Suprapubic skin (tissue), 4 donors: ENCODE data around the gene CCDC85A. TPM values are rescaled to one million over a fixed set of nuclear protein-coding genes. Genes with fewer than 3 reads are reported as not detected.

Experiments
- DNase-seq, 2 donors: peaks; one replicate each; pipeline ENCODE4 v3.0.0-alpha.2; 2019; ENCODE audit warnings: low spot score in 2 of 2
- H3K27ac ChIP-seq: fragments of 200-600 bp; sonication (generic); one replicate; pipeline ENCODE4 v1.5.1; 2019
- H3K27me3 ChIP-seq: fragments of 200-600 bp; sonication (generic); one replicate; pipeline ENCODE4 v1.5.1; 2019
- H3K36me3 ChIP-seq: fragments of 200-600 bp; sonication (generic); one replicate; pipeline ENCODE4 v1.5.1; 2019
- H3K4me1 ChIP-seq: fragments of 200-600 bp; sonication (generic); one replicate; pipeline ENCODE4 v1.5.1; 2019
- H3K4me3 ChIP-seq: fragments of 200-600 bp; sonication (generic); one replicate; pipeline ENCODE4 v1.5.1; 2019; ENCODE audit warnings: mild to moderate bottlenecking
- H3K9me3 ChIP-seq: fragments of 200-600 bp; sonication (generic); one replicate; pipeline ENCODE4 v1.5.1; 2019
- EP300 ChIP-seq: sonication (generic); formaldehyde crosslinking; IDR thresholded peaks from one replicate; pipeline ENCODE4 v1.6.1; 2017; ENCODE audit warnings: antibody characterized with exemption
- POLR2A ChIP-seq, 2 donors: fragments of 450-650 bp; IDR thresholded peaks; one replicate each; pipeline ENCODE4 v1.6.1; 2017; ENCODE audit warnings: antibody characterized with exemption in 2 of 2, mild to moderate bottlenecking in 2 of 2, moderate library complexity in 2 of 2
- POLR2AphosphoS5 ChIP-seq, 3 donors: sonication (generic); formaldehyde crosslinking; IDR thresholded peaks; one replicate each; pipeline ENCODE4 v1.6.1; 2017; ENCODE audit warnings: antibody characterized with exemption in 3 of 3
- WGBS: methylation state at CpG from one replicate; pipeline ENCODE4 v1.1.5; 2018; 5-methylcytosine and 5-hydroxymethylcytosine counted together
- total RNA-seq, 4 donors: library from RNA; depleted of rRNA; stranded (reverse); fragments of >200 nt; gene quantifications; one replicate each; pipeline ENCODE4 v1.1.0, GENCODE V29; 2016
- TF ChIP-seq, protein P1 (sequence below), 2 donors: fragments of 200-600 bp in 1 of 2; fragments of 450-650 bp in 1 of 2; sonication (generic) in 1 of 2; IDR thresholded peaks; one replicate each; pipeline ENCODE4 v1.5.1; 2016 to 2019; ENCODE audit warnings: antibody characterized with exemption in 2 of 2, mild to moderate bottlenecking in 1 of 2, moderate library complexity in 1 of 2

The CCDC85A gene
- total RNA-seq, 4 donors from 2014 or later = 1.9 to 3.2 (median 2.5) TPM

DNA sequence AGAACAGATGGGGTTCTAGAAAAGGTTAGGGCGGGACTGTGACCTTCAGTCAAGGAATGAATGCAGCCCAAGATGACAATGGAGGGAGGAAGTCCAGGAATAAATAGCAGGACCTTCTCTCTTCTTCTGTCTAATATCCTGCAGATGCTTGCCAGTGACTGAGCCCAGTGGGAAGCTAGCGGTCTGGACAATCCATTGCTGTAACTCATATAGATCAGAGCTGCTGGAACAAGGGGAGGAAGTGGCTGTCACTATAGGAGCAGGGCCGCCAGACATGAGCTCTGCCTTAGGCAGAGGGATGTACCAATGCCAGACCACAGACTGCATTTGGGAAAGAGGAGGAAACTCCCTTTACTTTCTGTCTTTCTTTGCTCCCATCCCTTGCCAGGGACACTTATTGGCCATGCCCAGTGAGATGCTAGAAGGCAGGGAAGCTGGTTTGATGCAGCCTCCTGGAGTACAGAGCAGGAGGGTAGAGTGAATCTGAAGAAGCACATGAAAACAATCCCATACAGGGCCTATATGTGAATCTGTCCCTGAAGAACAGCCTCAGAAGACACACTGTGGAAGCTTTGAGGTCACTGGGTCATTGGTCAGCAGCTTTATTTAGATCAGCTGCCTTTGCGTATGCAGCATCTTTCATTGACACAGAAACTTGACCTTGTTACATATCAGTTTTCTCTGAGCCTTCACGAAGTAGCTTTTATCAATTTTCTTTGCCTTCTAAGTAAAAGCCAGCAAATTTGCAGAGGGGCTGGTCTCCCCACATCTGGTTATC, 65.4 kb downstream of the CCDC85A start:
- 85% methylated on average over 4 of the region's 5 CpGs for WGBS
- Histone ChIP-seq H3K27ac (no peak overlapping the region), H3K36me3 (no peaks in the 10 kb centered on the region)

DNA sequence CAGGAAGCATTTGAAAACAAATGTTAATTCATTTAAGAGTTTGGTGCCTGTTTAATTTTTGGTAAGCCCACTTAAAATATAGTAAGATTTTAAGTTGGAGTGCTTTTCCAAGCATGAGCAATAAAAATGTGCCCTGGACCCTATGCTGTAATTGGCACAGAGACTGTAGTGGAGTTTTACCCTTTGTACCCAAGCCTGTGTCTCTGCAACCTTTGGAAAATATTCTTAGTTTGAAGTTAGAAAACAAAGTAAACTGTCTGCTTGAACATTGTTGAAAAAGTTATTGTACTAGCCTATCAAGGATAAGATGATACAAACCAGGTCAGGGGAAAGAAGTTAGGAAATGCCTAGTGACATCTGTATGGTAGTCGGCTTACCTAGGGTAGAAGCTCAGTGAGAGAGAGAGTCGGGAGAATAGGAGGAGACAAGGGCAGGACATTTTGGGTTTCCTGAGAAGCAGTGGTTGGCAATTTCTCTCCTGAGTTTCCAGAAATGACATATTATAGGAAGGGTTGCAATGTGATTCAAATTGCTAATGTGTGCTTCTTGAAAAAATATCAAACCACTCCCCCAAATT, 66.5 kb downstream of the CCDC85A start:
- Histone ChIP-seq H3K27ac (no peak overlapping the region), H3K27me3 (no peaks in the 10 kb centered on the region), H3K4me1 (no peaks in the 10 kb centered on the region), H3K4me3 (no peak overlapping the region), H3K9me3 (no peaks in the 10 kb centered on the region), H3K36me3 (no peaks in the 10 kb centered on the region)
- no peak for TF ChIP-seq EP300
- no peak for TF ChIP-seq POLR2AphosphoS5 (IDR thresholded peaks at IDR 0.05)
- TF ChIP-seq, protein P1, sequence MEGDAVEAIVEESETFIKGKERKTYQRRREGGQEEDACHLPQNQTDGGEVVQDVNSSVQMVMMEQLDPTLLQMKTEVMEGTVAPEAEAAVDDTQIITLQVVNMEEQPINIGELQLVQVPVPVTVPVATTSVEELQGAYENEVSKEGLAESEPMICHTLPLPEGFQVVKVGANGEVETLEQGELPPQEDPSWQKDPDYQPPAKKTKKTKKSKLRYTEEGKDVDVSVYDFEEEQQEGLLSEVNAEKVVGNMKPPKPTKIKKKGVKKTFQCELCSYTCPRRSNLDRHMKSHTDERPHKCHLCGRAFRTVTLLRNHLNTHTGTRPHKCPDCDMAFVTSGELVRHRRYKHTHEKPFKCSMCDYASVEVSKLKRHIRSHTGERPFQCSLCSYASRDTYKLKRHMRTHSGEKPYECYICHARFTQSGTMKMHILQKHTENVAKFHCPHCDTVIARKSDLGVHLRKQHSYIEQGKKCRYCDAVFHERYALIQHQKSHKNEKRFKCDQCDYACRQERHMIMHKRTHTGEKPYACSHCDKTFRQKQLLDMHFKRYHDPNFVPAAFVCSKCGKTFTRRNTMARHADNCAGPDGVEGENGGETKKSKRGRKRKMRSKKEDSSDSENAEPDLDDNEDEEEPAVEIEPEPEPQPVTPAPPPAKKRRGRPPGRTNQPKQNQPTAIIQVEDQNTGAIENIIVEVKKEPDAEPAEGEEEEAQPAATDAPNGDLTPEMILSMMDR (IDR thresholded peaks at IDR 0.05) = no peak
- TF ChIP-seq POLR2A (IDR thresholded peaks at IDR 0.05) = no peak
- 86% methylated on average over 2 of the region's 2 CpGs for WGBS
- no peak for DNase-seq

More for the DNA sequence above, 65.4 kb downstream of the CCDC85A start:
- H3K4me1 ChIP-seq = no peaks in the 10 kb centered on the region
- H3K27me3 ChIP-seq = no peaks in the 10 kb centered on the region
- DNase-seq = no peak
- H3K9me3 ChIP-seq = no peaks in the 10 kb centered on the region
- no peak overlapping the region for H3K4me3 ChIP-seq
- TF ChIP-seq, protein P1 (IDR thresholded peaks at IDR 0.05) = no peak
- TF ChIP-seq EP300 (no peak), POLR2AphosphoS5 (IDR thresholded peaks at IDR 0.05) (no peak), POLR2A (IDR thresholded peaks at IDR 0.05) (no peak)

DNA sequence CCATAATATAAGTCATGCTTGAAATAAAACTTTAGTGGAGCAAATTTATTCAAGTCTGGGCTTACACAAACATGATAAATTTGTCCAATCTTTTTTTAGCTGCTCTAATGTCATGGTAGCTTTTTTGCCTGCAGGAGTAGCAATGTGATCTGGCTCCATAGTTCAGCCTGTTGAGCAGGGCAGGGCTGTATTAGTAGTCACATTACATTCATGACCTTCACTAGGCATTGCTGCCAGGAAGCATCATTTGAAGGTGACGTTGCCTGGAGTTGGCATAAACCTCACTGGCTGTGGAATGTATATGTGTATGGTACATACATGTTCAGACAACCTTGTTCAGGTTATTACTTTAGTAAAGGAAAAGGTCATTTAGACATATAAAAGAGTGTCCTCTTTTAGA, 76.6 kb downstream of the CCDC85A start:
- H3K27me3 ChIP-seq = no peaks in the 10 kb centered on the region
- 21% methylated on average over 1 of the region's 1 CpG for WGBS
- H3K27ac ChIP-seq = no peak overlapping the region
- no peaks in the 10 kb centered on the region for H3K4me1 ChIP-seq
- no peak overlapping the region for H3K4me3 ChIP-seq
- no peak for TF ChIP-seq POLR2A (IDR thresholded peaks at IDR 0.05)
- TF ChIP-seq, protein P1 (IDR thresholded peaks at IDR 0.05) = no peak
- TF ChIP-seq EP300 = no peak
- no peak for TF ChIP-seq POLR2AphosphoS5 (IDR thresholded peaks at IDR 0.05)
- H3K36me3 ChIP-seq = no peaks in the 10 kb centered on the region
- no peak for DNase-seq
- no peaks in the 10 kb centered on the region for H3K9me3 ChIP-seq

DNA sequence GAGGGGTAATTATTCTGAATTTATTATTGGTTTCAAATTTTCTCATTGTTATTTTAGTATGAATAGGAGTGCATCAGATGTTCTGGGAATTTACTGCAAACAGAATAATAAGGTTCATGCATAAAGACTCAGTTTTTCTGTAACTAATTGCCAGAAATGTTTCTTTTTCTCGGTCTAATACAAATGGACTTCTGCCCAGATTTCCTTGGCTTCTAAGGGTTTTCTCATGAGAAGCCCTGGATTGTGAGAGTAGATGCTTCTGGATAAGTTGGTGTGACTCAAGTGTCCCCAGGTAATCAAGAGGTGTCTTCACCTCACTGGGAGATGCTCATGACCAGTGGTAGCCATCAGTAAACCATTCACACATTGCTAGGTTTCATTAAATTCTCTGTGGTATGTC, 78.5 kb downstream of the CCDC85A start:
- Histone ChIP-seq H3K27me3 (no peaks in the 10 kb centered on the region), H3K9me3 (no peaks in the 10 kb centered on the region), H3K36me3 (no peaks in the 10 kb centered on the region), H3K4me1 (no peaks in the 10 kb centered on the region), H3K4me3 (no peak overlapping the region), H3K27ac (no peak overlapping the region)
- 60% methylated on average over 1 of the region's 1 CpG for WGBS
- no peak for DNase-seq
- TF ChIP-seq, protein P1 (IDR thresholded peaks at IDR 0.05) = no peak
- TF ChIP-seq POLR2AphosphoS5 (IDR thresholded peaks at IDR 0.05) (no peak), EP300 (no peak), POLR2A (IDR thresholded peaks at IDR 0.05) (no peak)

DNA sequence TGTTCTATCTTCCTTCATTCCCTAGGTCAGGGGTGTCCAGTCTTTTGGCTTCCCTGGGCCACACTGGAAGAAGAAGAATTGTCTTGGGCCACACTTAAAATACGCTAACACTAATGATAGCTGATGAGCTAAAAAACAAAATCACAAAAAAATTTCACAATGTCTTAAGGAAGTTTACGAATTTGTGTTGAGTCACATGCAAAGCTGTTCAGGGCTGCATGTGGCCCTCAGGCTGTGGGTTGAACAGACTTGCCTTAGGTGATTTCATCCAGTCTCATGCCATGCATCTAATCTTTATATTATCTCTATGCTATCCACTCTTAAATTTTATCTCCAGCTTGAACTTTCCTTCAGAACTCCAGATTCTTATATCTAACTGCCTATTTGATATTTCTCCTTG, 80.1 kb downstream of the CCDC85A start:
- DNase-seq = no peak
- Histone ChIP-seq H3K36me3 (no peaks in the 10 kb centered on the region), H3K4me3 (no peak overlapping the region), H3K4me1 (no peaks in the 10 kb centered on the region), H3K27me3 (no peaks in the 10 kb centered on the region), H3K9me3 (no peaks in the 10 kb centered on the region), H3K27ac (no peak overlapping the region)
- TF ChIP-seq POLR2A (IDR thresholded peaks at IDR 0.05) (no peak), POLR2AphosphoS5 (IDR thresholded peaks at IDR 0.05) (no peak), EP300 (no peak)
- TF ChIP-seq, protein P1 (IDR thresholded peaks at IDR 0.05) = no peak
- 67% methylated on average over 2 of the region's 2 CpGs for WGBS
